Aorta (tissue), 5 donors: ENCODE results near the gene GABRB3. TPM values are rescaled to one million over a fixed set of nuclear protein-coding genes. Genes with fewer than 3 reads are reported as not detected.
A peak's percentile ranks its signal among the peaks of the same experiment; 100 is the strongest.

Source experiments
- ATAC-seq: fragments of 200-7000 bp; cut with Tn5 transposase; one replicate; pipeline ENCODE4 v1.9.1; 2022; ENCODE audit warnings: moderate library complexity; ENCODE audit not compliant: low FRiP score
- DNase-seq, 2 donors: peaks; one replicate each; pipeline ENCODE4 v3.0.0-alpha.2; 2020
- H3K27ac ChIP-seq, 2 donors: one replicate each; pipeline ENCODE4 v1.5.1; 2013; ENCODE audit warnings: low read length in 2 of 2, mild to moderate bottlenecking in 2 of 2, moderate library complexity in 2 of 2, control low read depth in 1 of 2, inconsistent platforms in 1 of 2, low read depth in 1 of 2
- H3K27me3 ChIP-seq, 2 donors: one replicate each; pipeline ENCODE4 v1.6.1; 2013; ENCODE audit warnings: control low read depth in 1 of 2, low read length in 1 of 2, mild to moderate bottlenecking in 1 of 2, moderate library complexity in 1 of 2; ENCODE audit not compliant: insufficient read depth in 2 of 2, control insufficient read depth in 1 of 2
- H3K36me3 ChIP-seq, 2 donors: one replicate each; pipeline ENCODE4 v1.6.1; 2013; ENCODE audit warnings: control low read depth in 1 of 2, low read length in 1 of 2, mild to moderate bottlenecking in 1 of 2; ENCODE audit not compliant: insufficient read depth in 2 of 2, control insufficient read depth in 1 of 2
- H3K4me1 ChIP-seq, 2 donors: one replicate each; pipeline ENCODE4 v1.6.1; 2013; ENCODE audit warnings: low read length in 2 of 2, control low read depth in 1 of 2, mild to moderate bottlenecking in 1 of 2, moderate library complexity in 1 of 2; ENCODE audit not compliant: insufficient read depth in 2 of 2, control insufficient read depth in 1 of 2
- H3K4me3 ChIP-seq, 2 donors: one replicate each; pipeline ENCODE4 v1.5.1; 2013; ENCODE audit warnings: low read length in 2 of 2, control low read depth in 1 of 2, mild to moderate bottlenecking in 1 of 2
- H3K9me3 ChIP-seq: one replicate; pipeline ENCODE4 v1.6.1; 2013; ENCODE audit warnings: mild to moderate bottlenecking, low read length; ENCODE audit not compliant: control insufficient read depth
- WGBS, 2 donors: extraction: QIAGEN DNeasy Blood & Tissue Kit; methylation state at CpG; one replicate each; pipeline ENCODE4 v1.1.7; 2013; 5-methylcytosine and 5-hydroxymethylcytosine counted together
- intact Hi-C, 2 donors: fragments of 100-400 bp; cut with DNase I; formaldehyde crosslinking; loops; one replicate each; pipeline versions ENCODE4 v1.14.2 to v1.15.0; 2022
- polyA plus RNA-seq, 2 donors: library from polyadenylated mRNA; stranded (reverse); fragments of 200-250 nt; gene quantifications; one replicate each; pipeline ENCODE4 v1.2.3, GENCODE V29; 2013
- total RNA-seq, 2 donors: library from RNA; stranded (reverse); fragmentation: NEBNext Ultra II Directional; extraction: Animal tissue kit (Norgen Biotek cat#: 25700); gene quantifications; one replicate each; pipeline ENCODE4 v1.2.1, GENCODE V29; 2021
- donor health status: healthy with polysubstance abuse.
- donor health status: Bipolar disorder and iron deficiency.
- donor health status: DM: no; HTN: no; CAD: no.
- donor health status: DM: no; HTN: no; CAD: no.
- donor health status: DM: yes; HTN: yes; CAD: no.

GABRB3 gene
- total and polyA plus RNA-seq, 4 donors, result 0.50 to 1.1 (median 0.92) TPM

DNA sequence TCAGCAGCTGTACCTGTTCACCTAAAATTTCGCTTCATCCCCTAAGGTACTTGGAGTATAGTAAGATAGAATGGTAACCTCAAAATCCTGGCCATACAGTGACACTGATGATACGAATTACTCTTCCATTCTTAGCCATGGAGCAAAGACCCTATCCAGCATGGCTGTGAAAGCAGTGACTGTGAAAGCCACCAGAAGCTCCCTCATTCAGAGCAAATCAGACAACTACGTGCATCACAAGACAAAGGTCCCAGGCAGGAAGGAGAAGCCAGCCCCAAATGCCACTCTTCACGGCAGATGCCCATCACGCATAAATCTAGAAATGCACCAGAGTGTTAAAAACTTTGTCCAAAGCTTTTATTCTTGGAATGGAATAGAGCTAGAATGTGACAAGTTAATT, 99.4 kb downstream of the GABRB3 start:
- WGBS, 2 donors, result 62 to 69% methylated on average over 5 of the region's 5 CpGs
- Histone ChIP-seq H3K27ac (no peak overlapping the region), H3K4me3 (no peak overlapping the region), H3K27me3 (no peaks in the 10 kb centered on the region), H3K4me1 (no peaks in the 10 kb centered on the region), H3K36me3 (no peaks in the 10 kb centered on the region), H3K9me3 (no peaks in the 10 kb centered on the region)
- intact Hi-C loops, result no loop called here
- ATAC-seq (no peak), DNase-seq (no peak)

DNA sequence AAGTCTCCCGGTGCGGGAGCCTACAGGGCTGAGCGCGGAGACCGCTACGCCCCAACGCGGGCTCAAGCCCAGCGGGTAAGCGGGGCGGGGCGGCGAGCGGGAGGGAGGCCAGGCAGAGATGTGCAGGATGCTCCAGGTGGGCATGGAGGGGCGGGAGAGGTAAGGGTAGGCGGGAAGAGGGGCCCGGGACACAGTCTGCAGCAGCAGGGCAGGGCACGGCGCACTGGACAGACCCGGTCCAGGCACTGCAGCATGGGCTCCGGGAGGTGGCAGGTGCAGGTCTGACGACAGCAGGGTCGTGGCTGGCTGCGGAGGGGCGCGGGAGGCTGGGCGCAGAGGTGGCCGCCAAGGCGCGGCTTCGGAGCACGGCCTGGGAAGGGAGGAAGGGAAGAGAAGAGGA, 102.8 kb downstream of the GABRB3 start:
- Histone ChIP-seq H3K4me3 (no peak overlapping the region), H3K36me3 (no peaks in the 10 kb centered on the region), H3K4me1 (peaks cover 0 to 3% of the 10 kb centered on the region in 2 donors), H3K9me3 (no peaks in the 10 kb centered on the region), H3K27ac (no peak overlapping the region), H3K27me3 (no peaks in the 10 kb centered on the region)
- DNase-seq (no peak), ATAC-seq (peak; percentile 26)
- intact Hi-C loops, result no loop called here
- 40 to 49% methylated on average over 32 of the region's 32 CpGs for WGBS, 2 donors

- Histone ChIP-seq H3K4me3 (no peak overlapping the region), H3K36me3 (no peaks in the 10 kb centered on the region), H3K9me3 (no peaks in the 10 kb centered on the region), H3K27ac (no peak overlapping the region), H3K4me1 (peaks cover 0 to 3% of the 10 kb centered on the region in 2 donors), H3K27me3 (no peaks in the 10 kb centered on the region)
- no peak for DNase-seq
- intact Hi-C loops, result no loop called here
- no peak for ATAC-seq
- 72 to 73% methylated on average over 14 of the region's 14 CpGs for WGBS, 2 donors
Observed at GRCh38 chr15:26667222-26667988, 105.5 kb downstream of the GABRB3 start.

GRCh38 chr15:26665957-26666791, 106.7 kb downstream of the GABRB3 start:
- peaks cover 0 to 3% of the 10 kb centered on the region in 2 donors for H3K4me1 ChIP-seq
- intact Hi-C loops, result no loop called here
- H3K27ac ChIP-seq, result no peak overlapping the region
- H3K9me3 ChIP-seq, result peaks cover 2% of the 10 kb centered on the region
- no peaks in the 10 kb centered on the region for H3K27me3 ChIP-seq
- ATAC-seq (no peak), DNase-seq (no peak)
- H3K36me3 ChIP-seq, result no peaks in the 10 kb centered on the region
- no peak overlapping the region for H3K4me3 ChIP-seq
- WGBS, 2 donors, result 15 to 24% methylated on average over 11 of the region's 11 CpGs

GRCh38 chr15:26662283-26662682, 110.6 kb downstream of the GABRB3 start:
- H3K4me1 ChIP-seq, result peaks cover 0 to 3% of the 10 kb centered on the region in 2 donors
- no peaks in the 10 kb centered on the region for H3K27me3 ChIP-seq
- no peaks in the 10 kb centered on the region for H3K36me3 ChIP-seq
- WGBS, 2 donors, result 41% methylated on average over 6 of the region's 6 CpGs
- H3K4me3 ChIP-seq, result no peak overlapping the region
- H3K9me3 ChIP-seq, result peaks cover 4% of the 10 kb centered on the region
- DNase-seq (no peak), ATAC-seq (no peak)
- H3K27ac ChIP-seq, result no peak overlapping the region
- intact Hi-C loops, result no loop called here

GRCh38 chr15:26661748-26662147, 111.1 kb downstream of the GABRB3 start:
- peaks cover 4% of the 10 kb centered on the region for H3K9me3 ChIP-seq
- ATAC-seq (no peak), DNase-seq (no peak)
- H3K27ac ChIP-seq, result no peak overlapping the region
- H3K4me1 ChIP-seq, result peaks cover 0 to 3% of the 10 kb centered on the region in 2 donors
- H3K4me3 ChIP-seq, result no peak overlapping the region
- H3K36me3 ChIP-seq, result no peaks in the 10 kb centered on the region
- WGBS, 2 donors, result 70 to 76% methylated on average over 7 of the region's 7 CpGs
- no peaks in the 10 kb centered on the region for H3K27me3 ChIP-seq
- intact Hi-C loops, result no loop called here

- ATAC-seq, result no peak
- no peak overlapping the region for H3K4me3 ChIP-seq
- peaks cover 4% of the 10 kb centered on the region for H3K9me3 ChIP-seq
- H3K36me3 ChIP-seq, result no peaks in the 10 kb centered on the region
- no peaks in the 10 kb centered on the region for H3K27me3 ChIP-seq
- WGBS, 2 donors, result 79 to 87% methylated on average over 3 of the region's 3 CpGs
- H3K4me1 ChIP-seq, result peaks cover 0 to 3% of the 10 kb centered on the region in 2 donors
- intact Hi-C loops, result no loop called here
- H3K27ac ChIP-seq, result no peak overlapping the region
- no peak for DNase-seq
Observed at GRCh38 chr15:26661107-26661506, 111.8 kb downstream of the GABRB3 start.

GRCh38 chr15:26660241-26660640, 112.6 kb downstream of the GABRB3 start:
- intact Hi-C loops, result no loop called here
- no peak for DNase-seq
- WGBS, 2 donors, result 59 to 63% methylated on average over 6 of the region's 6 CpGs

More at GRCh38 chr15:26660241-26660640, 112.6 kb downstream of the GABRB3 start:
- Histone ChIP-seq H3K9me3 (peaks cover 5% of the 10 kb centered on the region), H3K27ac (no peak overlapping the region), H3K36me3 (no peaks in the 10 kb centered on the region), H3K4me3 (no peak overlapping the region), H3K27me3 (no peaks in the 10 kb centered on the region), H3K4me1 (no peaks in the 10 kb centered on the region)
- ATAC-seq, result no peak
